Central memory CD8-positive, alpha-beta T cell (primary cell): ENCODE data around the gene SLC16A2.
A peak's percentile ranks its signal among the peaks of the same experiment; 100 is the strongest.

Experiments
- ATAC-seq: fragments of 150-1000 bp; cut with Tn5 transposase; replicated peaks from 2 replicates; pipeline ENCODE4 v1.10.0; 2022; ENCODE audit warnings: mild to moderate bottlenecking, moderate FRiP score, moderate number of reproducible peaks; ENCODE audit not compliant: poor library complexity, severe bottlenecking; ENCODE audit errors: extremely low read depth
- DNase-seq, 2 donors: peaks; one replicate each; pipeline ENCODE4 v3.0.0; 2021; ENCODE audit warnings: low spot score in 2 of 2
- H3K27ac Mint-ChIP-seq: one replicate; pipeline ENCODE4 v1.8.0; 2022; ENCODE audit warnings: low read depth, mild to moderate bottlenecking, moderate library complexity, mixed read lengths
- H3K27me3 Mint-ChIP-seq: one replicate; pipeline ENCODE4 v1.8.0; 2022; ENCODE audit warnings: mixed read lengths
- H3K36me3 Mint-ChIP-seq: one replicate; pipeline ENCODE4 v1.8.0; 2022; ENCODE audit warnings: mild to moderate bottlenecking, moderate library complexity, mixed read lengths; ENCODE audit not compliant: insufficient read depth
- H3K4me1 Mint-ChIP-seq: one replicate; pipeline ENCODE4 v1.8.0; 2022; ENCODE audit warnings: mixed read lengths
- H3K4me3 Mint-ChIP-seq: one replicate; pipeline ENCODE4 v1.8.0; 2022; ENCODE audit warnings: mild to moderate bottlenecking, moderate library complexity, mixed read lengths
- H3K9me3 Mint-ChIP-seq: one replicate; pipeline ENCODE4 v1.8.0; 2022; ENCODE audit warnings: mixed read lengths

Gene SLC16A2

GRCh38 chrX:74535408-74536151 lies 114.3 kb downstream of the SLC16A2 start:
- Mint-ChIP-seq H3K27ac (peak overlapping the region; percentile 64), H3K9me3 (no peaks in the 10 kb centered on the region), H3K4me3 (peak overlapping the region; percentile 82), H3K4me1 (peaks cover 20% of the 10 kb centered on the region), H3K36me3 (no peaks in the 10 kb centered on the region), H3K27me3 (no peaks in the 10 kb centered on the region)
- ATAC-seq = peak; percentile 51
- DNase-seq = no peak

GRCh38 chrX:74536152-74536831 lies 115.0 kb downstream of the SLC16A2 start:
- no peaks in the 10 kb centered on the region for H3K9me3 Mint-ChIP-seq
- H3K27ac Mint-ChIP-seq = peak overlapping the region; percentile 64
- ATAC-seq (no peak), DNase-seq (no peak)
- peak overlapping the region; percentile 82 for H3K4me3 Mint-ChIP-seq
- no peaks in the 10 kb centered on the region for H3K27me3 Mint-ChIP-seq
- H3K4me1 Mint-ChIP-seq = peaks cover 20% of the 10 kb centered on the region
- H3K36me3 Mint-ChIP-seq = no peaks in the 10 kb centered on the region

DNA sequence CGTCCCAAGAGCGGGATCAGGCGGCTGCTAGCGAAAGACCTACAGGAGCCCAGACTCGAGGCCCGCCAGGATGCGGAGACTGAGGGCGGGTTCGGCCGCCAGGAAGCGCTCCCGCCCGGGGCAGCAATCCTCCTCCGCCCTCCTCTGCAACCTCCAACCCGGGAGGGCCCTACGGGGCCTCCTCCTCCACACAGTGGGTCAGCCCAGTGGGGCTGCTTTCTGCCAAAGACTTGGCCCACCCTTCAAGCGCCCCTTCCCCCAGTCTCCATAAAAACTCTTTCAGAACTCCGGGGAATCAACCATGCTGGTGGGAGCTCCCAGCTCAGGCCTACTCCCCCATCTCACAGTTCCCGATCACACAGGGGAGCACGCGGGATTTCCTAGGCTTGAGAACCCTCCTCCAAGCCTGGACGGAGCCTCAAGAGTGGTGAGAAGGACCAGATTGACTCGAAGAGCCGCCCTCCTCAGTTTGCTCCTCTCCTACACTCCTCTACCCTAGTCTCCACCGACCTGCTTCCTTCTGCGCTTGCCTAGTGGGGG lies 115.6 kb downstream of the SLC16A2 start:
- H3K27ac Mint-ChIP-seq = peak overlapping the region; percentile 64
- peak overlapping the region; percentile 82 for H3K4me3 Mint-ChIP-seq
- ATAC-seq = no peak
- H3K9me3 Mint-ChIP-seq = no peaks in the 10 kb centered on the region
- no peaks in the 10 kb centered on the region for H3K27me3 Mint-ChIP-seq
- H3K36me3 Mint-ChIP-seq = no peaks in the 10 kb centered on the region
- peaks cover 20% of the 10 kb centered on the region for H3K4me1 Mint-ChIP-seq
- DNase-seq = no peak

GRCh38 chrX:74540635-74541249 lies 119.4 kb downstream of the SLC16A2 start:
- Mint-ChIP-seq H3K4me1 (peaks cover 7% of the 10 kb centered on the region), H3K27ac (no peak overlapping the region), H3K36me3 (no peaks in the 10 kb centered on the region), H3K9me3 (no peaks in the 10 kb centered on the region), H3K4me3 (no peak overlapping the region), H3K27me3 (no peaks in the 10 kb centered on the region)
- no peak for DNase-seq
- ATAC-seq = no peak

DNA sequence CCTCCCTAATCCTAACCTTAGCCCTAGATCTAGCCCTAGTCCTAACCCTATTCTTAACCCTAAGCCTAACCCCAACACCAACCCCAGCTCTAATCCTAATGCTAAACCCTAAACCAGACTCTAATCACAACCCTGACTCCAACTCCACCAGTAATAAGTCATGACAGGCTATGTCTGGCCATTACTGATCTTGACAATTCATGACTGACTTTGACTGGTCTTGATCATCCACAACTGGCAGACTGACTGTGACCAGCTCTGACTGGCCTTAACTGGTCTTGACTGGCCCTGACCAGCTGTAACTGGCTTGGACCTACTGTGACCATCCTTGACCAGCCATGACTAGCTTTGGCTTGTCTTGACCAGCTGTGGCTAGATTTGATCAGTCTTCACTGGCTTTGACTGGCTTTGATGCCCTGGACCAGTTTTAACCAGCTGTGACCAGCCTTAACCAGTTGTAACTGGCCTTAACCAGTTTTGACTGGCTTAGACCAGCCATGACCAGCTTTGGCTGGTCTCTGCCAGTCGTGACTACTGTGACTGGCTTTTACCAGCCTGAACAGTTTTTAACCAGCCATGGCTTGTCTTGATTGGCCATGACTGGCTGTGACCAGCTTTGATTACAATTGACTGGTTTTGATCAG lies 124.7 kb downstream of the SLC16A2 start:
- ATAC-seq (no peak), DNase-seq (no peak)
- Mint-ChIP-seq H3K36me3 (peaks cover 3% of the 10 kb centered on the region), H3K27ac (no peak overlapping the region), H3K4me1 (no peaks in the 10 kb centered on the region), H3K27me3 (no peaks in the 10 kb centered on the region), H3K4me3 (no peak overlapping the region), H3K9me3 (no peaks in the 10 kb centered on the region)

GRCh38 chrX:74546984-74547383 lies 125.7 kb downstream of the SLC16A2 start:
- Mint-ChIP-seq H3K4me3 (no peak overlapping the region), H3K4me1 (no peaks in the 10 kb centered on the region), H3K9me3 (no peaks in the 10 kb centered on the region), H3K27me3 (no peaks in the 10 kb centered on the region), H3K36me3 (peaks cover 3% of the 10 kb centered on the region), H3K27ac (no peak overlapping the region)
- DNase-seq (no peak), ATAC-seq (no peak)

GRCh38 chrX:74550295-74550802 lies 129.1 kb downstream of the SLC16A2 start:
- Mint-ChIP-seq H3K27ac (no peak overlapping the region), H3K36me3 (peaks cover 5% of the 10 kb centered on the region), H3K4me1 (no peaks in the 10 kb centered on the region), H3K27me3 (no peaks in the 10 kb centered on the region), H3K4me3 (peak overlapping the region; percentile 34), H3K9me3 (no peaks in the 10 kb centered on the region)
- ATAC-seq = peak; percentile 95
- peak; percentile 70 to 83 for DNase-seq

DNA sequence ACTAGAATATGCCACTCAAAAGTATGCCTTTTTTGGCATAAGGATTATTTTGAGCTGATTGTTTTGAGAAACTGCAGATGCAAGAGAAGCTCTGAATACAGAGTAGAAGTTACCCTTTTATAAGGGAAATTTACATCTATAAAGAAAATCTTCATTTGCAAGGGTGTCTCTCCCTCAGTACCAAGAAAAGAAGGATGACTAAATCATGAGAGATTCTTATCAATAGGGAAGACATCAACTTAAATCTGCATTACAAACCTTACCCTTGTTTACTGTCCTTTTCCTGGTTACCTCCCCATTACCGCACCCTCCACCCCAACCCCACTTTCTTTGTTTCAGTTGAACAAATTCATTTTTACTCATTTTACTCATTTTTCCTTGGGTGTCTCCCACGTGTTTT lies 130.6 kb downstream of the SLC16A2 start:
- no peaks in the 10 kb centered on the region for H3K4me1 Mint-ChIP-seq
- no peaks in the 10 kb centered on the region for H3K27me3 Mint-ChIP-seq
- no peak overlapping the region for H3K27ac Mint-ChIP-seq
- no peak overlapping the region for H3K4me3 Mint-ChIP-seq
- no peak for ATAC-seq
- DNase-seq = no peak
- peaks cover 7% of the 10 kb centered on the region for H3K36me3 Mint-ChIP-seq
- no peaks in the 10 kb centered on the region for H3K9me3 Mint-ChIP-seq

GRCh38 chrX:74557378-74557777 lies 136.1 kb downstream of the SLC16A2 start:
- no peaks in the 10 kb centered on the region for H3K9me3 Mint-ChIP-seq

DNA sequence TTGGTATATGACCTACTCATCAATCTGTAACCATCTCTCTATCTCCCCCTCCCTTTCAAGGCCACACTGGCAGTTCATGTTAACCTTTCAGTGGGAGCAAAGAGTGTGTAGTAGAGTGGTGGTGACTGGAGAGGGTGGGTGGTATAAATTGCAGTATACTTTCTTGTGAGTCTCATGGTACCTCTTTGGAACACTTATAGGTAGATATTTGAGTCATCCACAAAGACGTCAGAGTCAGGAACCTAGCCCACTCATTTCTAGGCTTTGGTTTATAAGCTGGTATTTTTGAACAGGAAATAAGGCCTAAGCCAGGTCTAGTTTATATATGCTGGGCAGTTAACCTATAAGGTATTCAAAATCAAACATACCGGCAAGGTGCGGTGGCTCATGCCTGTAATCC lies 156.8 kb downstream of the SLC16A2 start:
- no peaks in the 10 kb centered on the region for H3K27me3 Mint-ChIP-seq
- ATAC-seq (no peak), DNase-seq (no peak)
- no peaks in the 10 kb centered on the region for H3K9me3 Mint-ChIP-seq
- no peaks in the 10 kb centered on the region for H3K4me1 Mint-ChIP-seq
- H3K4me3 Mint-ChIP-seq = no peak overlapping the region
- H3K36me3 Mint-ChIP-seq = peaks cover 4% of the 10 kb centered on the region
- H3K27ac Mint-ChIP-seq = no peak overlapping the region

More at GRCh38 chrX:74557378-74557777, 136.1 kb downstream of the SLC16A2 start:
- no peak overlapping the region for H3K27ac Mint-ChIP-seq
- H3K36me3 Mint-ChIP-seq = peaks cover 5% of the 10 kb centered on the region
- no peaks in the 10 kb centered on the region for H3K4me1 Mint-ChIP-seq
- no peaks in the 10 kb centered on the region for H3K27me3 Mint-ChIP-seq
- no peak overlapping the region for H3K4me3 Mint-ChIP-seq
- no peak for DNase-seq
- ATAC-seq = no peak

DNA sequence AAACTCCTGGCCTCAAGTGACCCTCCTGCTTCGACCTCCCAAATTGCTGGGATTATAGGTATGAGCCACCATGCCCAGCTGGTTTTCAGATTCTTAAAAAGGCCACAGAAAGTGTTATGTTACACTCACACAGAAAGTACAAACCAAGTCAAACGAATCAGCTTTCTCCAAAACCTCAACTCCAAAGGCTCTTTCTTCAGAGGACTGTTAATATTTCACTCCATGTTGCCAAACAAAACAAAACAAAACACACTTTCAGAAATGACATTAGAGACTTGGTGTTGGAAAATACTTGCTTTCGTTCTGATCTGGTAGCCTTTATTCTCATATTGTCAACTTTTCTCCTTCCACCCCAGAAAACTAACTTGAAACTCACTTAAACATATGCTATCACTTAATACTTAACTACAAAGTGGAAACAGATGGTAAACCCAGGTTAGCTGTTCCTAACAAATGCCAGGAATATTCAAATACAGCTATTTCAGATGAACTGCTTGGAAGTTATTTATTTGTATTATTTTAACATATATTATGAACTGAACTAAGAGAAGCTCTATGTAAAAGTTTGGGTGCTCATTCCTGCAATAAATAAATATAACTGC lies 158.4 kb downstream of the SLC16A2 start:
- H3K36me3 Mint-ChIP-seq = peaks cover 1% of the 10 kb centered on the region
- H3K27ac Mint-ChIP-seq = no peak overlapping the region
- H3K4me3 Mint-ChIP-seq = no peak overlapping the region
- H3K9me3 Mint-ChIP-seq = no peaks in the 10 kb centered on the region
- no peak for DNase-seq
- no peaks in the 10 kb centered on the region for H3K4me1 Mint-ChIP-seq
- no peaks in the 10 kb centered on the region for H3K27me3 Mint-ChIP-seq
- no peak for ATAC-seq
